HL-60 (cell line): ENCODE results near the gene HESX1.

Experiments used
- POLR2AphosphoS5 ChIP-seq: IDR thresholded peaks from 2 replicates; pipeline ENCODE4 v1.6.1; 2012; ENCODE audit warnings: low read depth
- SPI1 ChIP-seq: IDR thresholded peaks from 2 replicates; pipeline ENCODE4 v1.6.1; 2012; ENCODE audit warnings: low read depth, mild to moderate bottlenecking, borderline replicate concordance
- TF ChIP-seq, protein P1 (sequence below): IDR thresholded peaks from one replicate; pipeline ENCODE4 v1.5.1; 2011; ENCODE audit warnings: low read length, control low read depth, inconsistent platforms; ENCODE audit not compliant: insufficient read depth
- TF ChIP-seq, protein P2 (sequence below): IDR thresholded peaks from 2 replicates; pipeline ENCODE4 v1.6.1; 2012; ENCODE audit warnings: low read depth; ENCODE audit not compliant: insufficient replicate concordance

DNA sequence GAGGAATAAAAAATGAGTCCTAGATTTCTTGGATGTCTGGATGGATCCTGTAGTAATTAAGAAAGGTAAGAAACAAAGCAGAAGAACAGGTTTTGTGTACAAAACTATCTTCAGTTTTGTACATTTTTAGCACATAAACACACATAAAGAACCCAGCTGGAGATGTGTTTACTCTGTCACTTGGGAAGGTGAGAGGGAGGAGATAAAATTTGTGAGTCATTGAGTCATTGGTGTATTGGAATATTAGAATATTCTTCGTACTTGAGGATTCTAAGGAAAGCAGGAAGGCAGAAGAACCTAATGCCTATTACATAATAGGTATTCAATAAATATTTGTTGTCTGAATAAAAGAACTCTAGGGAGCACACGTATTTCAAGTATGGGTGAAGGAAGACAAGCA lies 45.2 kb upstream of the HESX1 start:
- TF ChIP-seq, protein P1, sequence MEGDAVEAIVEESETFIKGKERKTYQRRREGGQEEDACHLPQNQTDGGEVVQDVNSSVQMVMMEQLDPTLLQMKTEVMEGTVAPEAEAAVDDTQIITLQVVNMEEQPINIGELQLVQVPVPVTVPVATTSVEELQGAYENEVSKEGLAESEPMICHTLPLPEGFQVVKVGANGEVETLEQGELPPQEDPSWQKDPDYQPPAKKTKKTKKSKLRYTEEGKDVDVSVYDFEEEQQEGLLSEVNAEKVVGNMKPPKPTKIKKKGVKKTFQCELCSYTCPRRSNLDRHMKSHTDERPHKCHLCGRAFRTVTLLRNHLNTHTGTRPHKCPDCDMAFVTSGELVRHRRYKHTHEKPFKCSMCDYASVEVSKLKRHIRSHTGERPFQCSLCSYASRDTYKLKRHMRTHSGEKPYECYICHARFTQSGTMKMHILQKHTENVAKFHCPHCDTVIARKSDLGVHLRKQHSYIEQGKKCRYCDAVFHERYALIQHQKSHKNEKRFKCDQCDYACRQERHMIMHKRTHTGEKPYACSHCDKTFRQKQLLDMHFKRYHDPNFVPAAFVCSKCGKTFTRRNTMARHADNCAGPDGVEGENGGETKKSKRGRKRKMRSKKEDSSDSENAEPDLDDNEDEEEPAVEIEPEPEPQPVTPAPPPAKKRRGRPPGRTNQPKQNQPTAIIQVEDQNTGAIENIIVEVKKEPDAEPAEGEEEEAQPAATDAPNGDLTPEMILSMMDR, result no peak
- no peak for TF ChIP-seq POLR2AphosphoS5
- TF ChIP-seq, protein P2, sequence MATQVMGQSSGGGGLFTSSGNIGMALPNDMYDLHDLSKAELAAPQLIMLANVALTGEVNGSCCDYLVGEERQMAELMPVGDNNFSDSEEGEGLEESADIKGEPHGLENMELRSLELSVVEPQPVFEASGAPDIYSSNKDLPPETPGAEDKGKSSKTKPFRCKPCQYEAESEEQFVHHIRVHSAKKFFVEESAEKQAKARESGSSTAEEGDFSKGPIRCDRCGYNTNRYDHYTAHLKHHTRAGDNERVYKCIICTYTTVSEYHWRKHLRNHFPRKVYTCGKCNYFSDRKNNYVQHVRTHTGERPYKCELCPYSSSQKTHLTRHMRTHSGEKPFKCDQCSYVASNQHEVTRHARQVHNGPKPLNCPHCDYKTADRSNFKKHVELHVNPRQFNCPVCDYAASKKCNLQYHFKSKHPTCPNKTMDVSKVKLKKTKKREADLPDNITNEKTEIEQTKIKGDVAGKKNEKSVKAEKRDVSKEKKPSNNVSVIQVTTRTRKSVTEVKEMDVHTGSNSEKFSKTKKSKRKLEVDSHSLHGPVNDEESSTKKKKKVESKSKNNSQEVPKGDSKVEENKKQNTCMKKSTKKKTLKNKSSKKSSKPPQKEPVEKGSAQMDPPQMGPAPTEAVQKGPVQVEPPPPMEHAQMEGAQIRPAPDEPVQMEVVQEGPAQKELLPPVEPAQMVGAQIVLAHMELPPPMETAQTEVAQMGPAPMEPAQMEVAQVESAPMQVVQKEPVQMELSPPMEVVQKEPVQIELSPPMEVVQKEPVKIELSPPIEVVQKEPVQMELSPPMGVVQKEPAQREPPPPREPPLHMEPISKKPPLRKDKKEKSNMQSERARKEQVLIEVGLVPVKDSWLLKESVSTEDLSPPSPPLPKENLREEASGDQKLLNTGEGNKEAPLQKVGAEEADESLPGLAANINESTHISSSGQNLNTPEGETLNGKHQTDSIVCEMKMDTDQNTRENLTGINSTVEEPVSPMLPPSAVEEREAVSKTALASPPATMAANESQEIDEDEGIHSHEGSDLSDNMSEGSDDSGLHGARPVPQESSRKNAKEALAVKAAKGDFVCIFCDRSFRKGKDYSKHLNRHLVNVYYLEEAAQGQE, result no peak
- TF ChIP-seq SPI1, result no peak
